Astrocyte (in vitro differentiated cells and primary cell): ENCODE measurements around the gene PACRG. TPM values are rescaled to one million over a fixed set of nuclear protein-coding genes. Genes with fewer than 3 reads are reported as not detected.

Experiments
- DNase-seq: peaks from one replicate; pipeline ENCODE4 v3.0.0-alpha.2; 2010; ENCODE audit warnings: low read depth
- FAIRE-seq: peaks from 2 replicates; lab custom pipeline; 2011; peaks lifted over from hg19 to GRCh38; lab: Jason Lieb, UNC
- H2AFZ ChIP-seq: 2 replicates; pipeline ENCODE4 v1.6.0; 2012; ENCODE audit warnings: low read depth, low read length, inconsistent platforms
- H3K27ac ChIP-seq: 2 replicates; pipeline ENCODE4 v1.5.1; 2011; ENCODE audit warnings: low read depth, low read length, inconsistent platforms
- H3K27me3 ChIP-seq: 2 replicates; pipeline ENCODE4 v1.6.0; 2011; ENCODE audit warnings: low read length, inconsistent platforms; ENCODE audit not compliant: insufficient read depth
- H3K36me3 ChIP-seq: 2 replicates; pipeline ENCODE4 v1.5.1; 2011; ENCODE audit warnings: low read length, inconsistent platforms; ENCODE audit not compliant: insufficient read depth
- H3K4me1 ChIP-seq: 2 replicates; pipeline ENCODE4 v1.5.1; 2011; ENCODE audit warnings: low read length, inconsistent platforms; ENCODE audit not compliant: insufficient read depth
- H3K4me2 ChIP-seq: 2 replicates; pipeline ENCODE4 v1.6.0; 2012; ENCODE audit warnings: low read length, inconsistent platforms
- H3K4me3 ChIP-seq: 2 replicates; pipeline ENCODE4 v1.5.1; 2011; ENCODE audit warnings: low read depth, mild to moderate bottlenecking, low read length, inconsistent platforms; ENCODE audit not compliant: insufficient read depth
- H3K79me2 ChIP-seq: 2 replicates; pipeline ENCODE4 v1.6.0; 2012; ENCODE audit warnings: mild to moderate bottlenecking, low read length, inconsistent platforms; ENCODE audit not compliant: insufficient read depth
- H3K9ac ChIP-seq: 2 replicates; pipeline ENCODE4 v1.6.0; 2012; ENCODE audit warnings: mild to moderate bottlenecking, low read length, inconsistent platforms
- H3K9me3 ChIP-seq: 2 replicates; pipeline ENCODE4 v1.5.1; 2012; ENCODE audit warnings: low read depth, mild to moderate bottlenecking, low read length, inconsistent platforms; ENCODE audit not compliant: insufficient read depth
- H4K20me1 ChIP-seq: 2 replicates; pipeline ENCODE4 v1.6.0; 2012; ENCODE audit warnings: low read length, inconsistent platforms; ENCODE audit not compliant: insufficient read depth
- H3K27ac Mint-ChIP-seq: one replicate; pipeline ENCODE4 v1.8.0; 2021; ENCODE audit warnings: mild to moderate bottlenecking, mixed read lengths; ENCODE audit not compliant: unreplicated experiment
- H3K27me3 Mint-ChIP-seq: one replicate; pipeline ENCODE4 v1.8.0; 2021; ENCODE audit warnings: low read depth, mixed read lengths; ENCODE audit not compliant: unreplicated experiment
- H3K36me3 Mint-ChIP-seq: one replicate; pipeline ENCODE4 v1.8.0; 2021; ENCODE audit warnings: low read depth, mixed read lengths; ENCODE audit not compliant: unreplicated experiment
- H3K4me1 Mint-ChIP-seq: one replicate; pipeline ENCODE4 v1.8.0; 2021; ENCODE audit warnings: low read depth, mixed read lengths; ENCODE audit not compliant: unreplicated experiment
- H3K4me3 Mint-ChIP-seq: one replicate; pipeline ENCODE4 v1.8.0; 2021; ENCODE audit warnings: mild to moderate bottlenecking, moderate library complexity, mixed read lengths; ENCODE audit not compliant: unreplicated experiment
- H3K9me3 Mint-ChIP-seq: one replicate; pipeline ENCODE4 v1.8.0; 2021; ENCODE audit warnings: mild to moderate bottlenecking, mixed read lengths; ENCODE audit not compliant: unreplicated experiment
- EZH2 ChIP-seq: IDR thresholded peaks from 2 replicates; pipeline ENCODE4 v1.6.1; 2012; ENCODE audit warnings: mild to moderate bottlenecking, low read length, inconsistent platforms; ENCODE audit not compliant: insufficient read depth
- total RNA-seq: library from RNA; stranded (reverse); gene quantifications from 2 replicates; pipeline ENCODE4 v1.2.1, GENCODE V29; 2021
- TF ChIP-seq, protein P1 (sequence below): IDR thresholded peaks from 2 replicates; pipeline ENCODE4 v1.5.1; 2011; ENCODE audit warnings: low read depth, mild to moderate bottlenecking, inconsistent platforms, low read length, moderate library complexity; ENCODE audit not compliant: insufficient read depth

Gene PACRG
- total RNA-seq, 1 donor from 2014 or later: not detected

GRCh38 chr6:162882801-162883481, 155.2 kb downstream of the PACRG start:
- Mint-ChIP-seq H3K36me3 (no peaks in the 10 kb centered on the region), H3K27ac (no peak overlapping the region), H3K27me3 (peaks cover 2% of the 10 kb centered on the region), H3K4me3 (no peak overlapping the region), H3K9me3 (no peaks in the 10 kb centered on the region), H3K4me1 (no peaks in the 10 kb centered on the region)
- FAIRE-seq (no peak), DNase-seq (no peak)
- Histone ChIP-seq H3K4me1 (no peaks in the 10 kb centered on the region), H2AFZ (no peak overlapping the region), H3K4me3 (no peak overlapping the region), H3K27ac (no peak overlapping the region), H3K4me2 (no peak overlapping the region), H3K79me2 (no peaks in the 10 kb centered on the region), H3K27me3 (no peaks in the 10 kb centered on the region), H3K36me3 (no peaks in the 10 kb centered on the region), H3K9me3 (no peaks in the 10 kb centered on the region), H3K9ac (no peak overlapping the region), H4K20me1 (no peaks in the 10 kb centered on the region)
- no peak for TF ChIP-seq EZH2
- TF ChIP-seq, protein P1, sequence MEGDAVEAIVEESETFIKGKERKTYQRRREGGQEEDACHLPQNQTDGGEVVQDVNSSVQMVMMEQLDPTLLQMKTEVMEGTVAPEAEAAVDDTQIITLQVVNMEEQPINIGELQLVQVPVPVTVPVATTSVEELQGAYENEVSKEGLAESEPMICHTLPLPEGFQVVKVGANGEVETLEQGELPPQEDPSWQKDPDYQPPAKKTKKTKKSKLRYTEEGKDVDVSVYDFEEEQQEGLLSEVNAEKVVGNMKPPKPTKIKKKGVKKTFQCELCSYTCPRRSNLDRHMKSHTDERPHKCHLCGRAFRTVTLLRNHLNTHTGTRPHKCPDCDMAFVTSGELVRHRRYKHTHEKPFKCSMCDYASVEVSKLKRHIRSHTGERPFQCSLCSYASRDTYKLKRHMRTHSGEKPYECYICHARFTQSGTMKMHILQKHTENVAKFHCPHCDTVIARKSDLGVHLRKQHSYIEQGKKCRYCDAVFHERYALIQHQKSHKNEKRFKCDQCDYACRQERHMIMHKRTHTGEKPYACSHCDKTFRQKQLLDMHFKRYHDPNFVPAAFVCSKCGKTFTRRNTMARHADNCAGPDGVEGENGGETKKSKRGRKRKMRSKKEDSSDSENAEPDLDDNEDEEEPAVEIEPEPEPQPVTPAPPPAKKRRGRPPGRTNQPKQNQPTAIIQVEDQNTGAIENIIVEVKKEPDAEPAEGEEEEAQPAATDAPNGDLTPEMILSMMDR: no peak

GRCh38 chr6:162887981-162888689, 160.4 kb downstream of the PACRG start:
- no peaks in the 10 kb centered on the region for H3K36me3 ChIP-seq
- H3K9ac ChIP-seq: no peak overlapping the region
- H2AFZ ChIP-seq: no peak overlapping the region
- peaks cover 2% of the 10 kb centered on the region for H3K9me3 Mint-ChIP-seq
- peaks cover 2% of the 10 kb centered on the region for H3K27me3 Mint-ChIP-seq
- no peak overlapping the region for H3K27ac ChIP-seq
- H3K4me2 ChIP-seq: no peak overlapping the region
- H3K4me1 Mint-ChIP-seq: no peaks in the 10 kb centered on the region
- TF ChIP-seq, protein P1: no peak
- TF ChIP-seq EZH2: no peak
- DNase-seq: no peak
- H3K79me2 ChIP-seq: no peaks in the 10 kb centered on the region
- no peak for FAIRE-seq
- no peaks in the 10 kb centered on the region for H3K36me3 Mint-ChIP-seq
- H3K27me3 ChIP-seq: no peaks in the 10 kb centered on the region
- no peak overlapping the region for H3K4me3 Mint-ChIP-seq
- H4K20me1 ChIP-seq: no peaks in the 10 kb centered on the region
- H3K4me3 ChIP-seq: no peak overlapping the region
- no peaks in the 10 kb centered on the region for H3K9me3 ChIP-seq
- no peak overlapping the region for H3K27ac Mint-ChIP-seq
- H3K4me1 ChIP-seq: no peaks in the 10 kb centered on the region

DNA sequence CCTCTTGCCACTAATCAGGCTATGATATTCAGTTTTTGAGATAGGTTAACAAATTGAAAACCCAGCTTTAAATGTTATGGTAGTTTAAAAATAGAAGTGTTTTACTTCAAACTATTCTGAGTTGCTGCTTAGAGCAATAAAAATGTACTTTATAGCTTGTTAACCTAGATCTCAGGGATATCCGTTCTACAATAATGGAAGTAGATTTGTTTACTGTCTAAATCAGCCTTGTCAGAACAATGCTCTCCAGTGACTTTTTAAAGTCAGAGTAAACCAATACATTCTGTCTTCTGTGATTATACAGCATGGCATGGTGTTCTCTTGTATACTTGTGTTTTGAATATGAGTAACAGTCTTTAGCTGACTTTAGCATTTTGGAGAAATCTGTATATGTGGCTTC, 161.5 kb downstream of the PACRG start:
- Histone ChIP-seq H3K9me3 (no peaks in the 10 kb centered on the region), H3K36me3 (no peaks in the 10 kb centered on the region), H2AFZ (no peak overlapping the region), H3K4me1 (no peaks in the 10 kb centered on the region), H3K4me3 (no peak overlapping the region), H3K4me2 (no peak overlapping the region), H4K20me1 (no peaks in the 10 kb centered on the region), H3K27me3 (no peaks in the 10 kb centered on the region), H3K27ac (no peak overlapping the region), H3K9ac (no peak overlapping the region), H3K79me2 (no peaks in the 10 kb centered on the region)
- Mint-ChIP-seq H3K27me3 (peaks cover 2% of the 10 kb centered on the region), H3K4me1 (no peaks in the 10 kb centered on the region), H3K9me3 (peaks cover 2% of the 10 kb centered on the region), H3K27ac (no peak overlapping the region), H3K4me3 (no peak overlapping the region), H3K36me3 (no peaks in the 10 kb centered on the region)
- no peak for FAIRE-seq
- DNase-seq: no peak
- TF ChIP-seq EZH2: no peak
- TF ChIP-seq, protein P1: no peak
